ENCODE measurements around the gene SYNDIG1. TPM values are rescaled to one million over a fixed set of nuclear protein-coding genes. Genes with fewer than 3 reads are reported as not detected.

The SYNDIG1 gene
- total and polyA plus RNA-seq, 2 donors (not counting 1 experiment from before 2014, with no cell fraction given), result not detected

DNA sequence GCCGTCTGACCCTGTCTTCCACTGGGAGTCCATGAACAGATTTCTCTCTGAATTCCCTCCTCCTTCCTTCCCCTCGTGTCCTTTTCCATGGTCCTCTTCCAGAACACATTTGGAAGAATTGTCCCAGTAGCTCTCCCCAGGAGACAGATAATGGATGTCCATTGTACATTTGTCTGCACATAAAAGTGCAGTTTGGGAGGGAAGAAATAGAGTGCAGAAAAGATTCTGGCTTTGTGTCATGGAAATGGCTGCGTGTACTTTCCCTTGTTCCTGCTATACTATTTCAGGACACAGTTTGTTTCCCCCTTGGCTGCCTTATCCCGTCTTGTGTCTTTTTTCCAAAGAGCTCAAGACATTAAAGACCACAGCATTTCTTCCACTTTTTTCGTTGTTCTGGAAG lies 127.6 kb downstream of the SYNDIG1 start:
- ATAC-seq (ENCODE audit: low read depth), result no peak
- H3K36me3 ChIP-seq (replicated peaks in 1 of 2; ENCODE audit: control extremely low read depth in 1 of 2, control insufficient read depth in 1 of 2, extremely low read depth in 1 of 2, insufficient read depth in 2 of 2, low read length in 1 of 2), result no peaks in the 10 kb centered on the region
- H3K27ac ChIP-seq (ENCODE audit: low read length in 2 of 2), result no peak overlapping the region
- H3K9ac ChIP-seq (ENCODE audit: low read length), result no peak overlapping the region
- no peaks in the 10 kb centered on the region for H3K27me3 ChIP-seq (replicated peaks in 1 of 4; ENCODE audit: control extremely low read depth in 1 of 4, control insufficient read depth in 3 of 4, insufficient read depth in 4 of 4, low read length in 3 of 4)
- DNase-seq, result no peak
- no peak overlapping the region for H3K4me2 ChIP-seq (replicated peaks; ENCODE audit: low read depth, low read length, poor library complexity, severe bottlenecking)
- H3K4me3 ChIP-seq (ENCODE audit: control extremely low read depth in 1 of 5, extremely low read depth in 1 of 5, insufficient read depth in 1 of 5, low read depth in 2 of 5, low read length in 4 of 5), result no peak overlapping the region
- intact Hi-C loops (cut with micrococcal nuclease), result no loop called here
- no peaks in the 10 kb centered on the region for H3K79me2 ChIP-seq (ENCODE audit: control insufficient read depth, insufficient read depth, low read length)
- ChIA-PET POLR2A (no interaction called here), CTCF (no interaction called here)
- WGBS (ENCODE audit: insufficient coverage), result 67% methylated on average over 1 of the region's 5 CpGs
- H3K4me3 Mint-ChIP-seq, result no peak overlapping the region
- peaks cover 3 to 17% (median 9%) of the 10 kb centered on the region in 3 donors for H3K9me3 ChIP-seq (ENCODE audit: control extremely low read depth in 1 of 3, control insufficient read depth in 2 of 3, insufficient read depth in 1 of 3, low read length in 2 of 3)
- H3K4me1 Mint-ChIP-seq, result no peaks in the 10 kb centered on the region
- H3K9me3 Mint-ChIP-seq (ENCODE audit: insufficient read depth), result peaks cover 10% of the 10 kb centered on the region
- no peak for TF ChIP-seq EZH2 (IDR thresholded peaks at IDR 0.05; ENCODE audit: borderline replicate concordance, insufficient read depth, low read depth, low read length, poor library complexity, severe bottlenecking)
- TF ChIP-seq, protein P1, sequence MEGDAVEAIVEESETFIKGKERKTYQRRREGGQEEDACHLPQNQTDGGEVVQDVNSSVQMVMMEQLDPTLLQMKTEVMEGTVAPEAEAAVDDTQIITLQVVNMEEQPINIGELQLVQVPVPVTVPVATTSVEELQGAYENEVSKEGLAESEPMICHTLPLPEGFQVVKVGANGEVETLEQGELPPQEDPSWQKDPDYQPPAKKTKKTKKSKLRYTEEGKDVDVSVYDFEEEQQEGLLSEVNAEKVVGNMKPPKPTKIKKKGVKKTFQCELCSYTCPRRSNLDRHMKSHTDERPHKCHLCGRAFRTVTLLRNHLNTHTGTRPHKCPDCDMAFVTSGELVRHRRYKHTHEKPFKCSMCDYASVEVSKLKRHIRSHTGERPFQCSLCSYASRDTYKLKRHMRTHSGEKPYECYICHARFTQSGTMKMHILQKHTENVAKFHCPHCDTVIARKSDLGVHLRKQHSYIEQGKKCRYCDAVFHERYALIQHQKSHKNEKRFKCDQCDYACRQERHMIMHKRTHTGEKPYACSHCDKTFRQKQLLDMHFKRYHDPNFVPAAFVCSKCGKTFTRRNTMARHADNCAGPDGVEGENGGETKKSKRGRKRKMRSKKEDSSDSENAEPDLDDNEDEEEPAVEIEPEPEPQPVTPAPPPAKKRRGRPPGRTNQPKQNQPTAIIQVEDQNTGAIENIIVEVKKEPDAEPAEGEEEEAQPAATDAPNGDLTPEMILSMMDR (IDR thresholded peaks at IDR 0.05), result no peak
- H3K27me3 Mint-ChIP-seq, result no peaks in the 10 kb centered on the region
- no peak overlapping the region for H3K27ac Mint-ChIP-seq
- no peak overlapping the region for H2AFZ ChIP-seq (ENCODE audit: insufficient read depth, low read depth, low read length, poor library complexity, severe bottlenecking)
- no peaks in the 10 kb centered on the region for H4K20me1 ChIP-seq (ENCODE audit: control insufficient read depth, insufficient read depth, low read length, poor library complexity, severe bottlenecking)
- H3K4me1 ChIP-seq (ENCODE audit: control insufficient read depth in 2 of 2, insufficient read depth in 2 of 2, low read length in 2 of 2), result no peaks in the 10 kb centered on the region

- ChIA-PET POLR2A (no interaction called here), CTCF (no interaction called here)
- no peak overlapping the region for H2AFZ ChIP-seq (ENCODE audit: insufficient read depth, low read depth, low read length, poor library complexity, severe bottlenecking)
- no peak overlapping the region for H3K9ac ChIP-seq (ENCODE audit: low read length)
- ATAC-seq (ENCODE audit: low read depth) (no peak), DNase-seq (no peak)
- no peak for TF ChIP-seq EZH2 (IDR thresholded peaks at IDR 0.05; ENCODE audit: borderline replicate concordance, insufficient read depth, low read depth, low read length, poor library complexity, severe bottlenecking)
- TF ChIP-seq, protein P1 (IDR thresholded peaks at IDR 0.05), result no peak
- 83% methylated on average over 1 of the region's 2 CpGs for WGBS (ENCODE audit: insufficient coverage)
- H3K79me2 ChIP-seq (ENCODE audit: control insufficient read depth, insufficient read depth, low read length), result no peaks in the 10 kb centered on the region
- no peak overlapping the region for H3K27ac ChIP-seq (ENCODE audit: low read length in 2 of 2)
- H3K4me1 ChIP-seq (ENCODE audit: control insufficient read depth in 2 of 2, insufficient read depth in 2 of 2, low read length in 2 of 2), result no peaks in the 10 kb centered on the region
- H3K27me3 ChIP-seq (replicated peaks in 1 of 4; ENCODE audit: control extremely low read depth in 1 of 4, control insufficient read depth in 3 of 4, insufficient read depth in 4 of 4, low read length in 3 of 4), result no peaks in the 10 kb centered on the region
- Mint-ChIP-seq H3K4me3 (no peak overlapping the region), H3K9me3 (ENCODE audit: insufficient read depth) (peaks cover 12% of the 10 kb centered on the region), H3K27ac (no peak overlapping the region), H3K27me3 (no peaks in the 10 kb centered on the region), H3K4me1 (no peaks in the 10 kb centered on the region)
- no peaks in the 10 kb centered on the region for H3K36me3 ChIP-seq (replicated peaks in 1 of 2; ENCODE audit: control extremely low read depth in 1 of 2, control insufficient read depth in 1 of 2, extremely low read depth in 1 of 2, insufficient read depth in 2 of 2, low read length in 1 of 2)
- peaks cover 3 to 17% (median 9%) of the 10 kb centered on the region in 3 donors for H3K9me3 ChIP-seq (ENCODE audit: control extremely low read depth in 1 of 3, control insufficient read depth in 2 of 3, insufficient read depth in 1 of 3, low read length in 2 of 3)
- no peaks in the 10 kb centered on the region for H4K20me1 ChIP-seq (ENCODE audit: control insufficient read depth, insufficient read depth, low read length, poor library complexity, severe bottlenecking)
- H3K4me3 ChIP-seq (ENCODE audit: control extremely low read depth in 1 of 5, extremely low read depth in 1 of 5, insufficient read depth in 1 of 5, low read depth in 2 of 5, low read length in 4 of 5), result no peak overlapping the region
- no peak overlapping the region for H3K4me2 ChIP-seq (replicated peaks; ENCODE audit: low read depth, low read length, poor library complexity, severe bottlenecking)
- intact Hi-C loops (cut with micrococcal nuclease), result no loop called here
Measured at GRCh38 chr20:24598346-24598745, 128.9 kb downstream of the SYNDIG1 start.
